Loucy (cell line): ENCODE data around the gene EIF4E3.
A peak's percentile ranks its signal among the peaks of the same experiment; 100 is the strongest.

Source experiments
- H2AFZ ChIP-seq: fragments of 200-600 bp; sonication (generic); 2 replicates; pipeline ENCODE4 v1.6.0; 2016; ENCODE audit warnings: antibody characterized with exemption, mild to moderate bottlenecking, low read length, moderate library complexity
- H3F3A ChIP-seq: fragments of 200-600 bp; 2 replicates; pipeline ENCODE4 v1.6.0; 2016; ENCODE audit warnings: antibody characterized with exemption, low read depth, mild to moderate bottlenecking
- H3K27me3 ChIP-seq: fragments of 200-600 bp; sonication (generic); 2 replicates; pipeline ENCODE4 v1.6.1; 2014; ENCODE audit warnings: low read length, mild to moderate bottlenecking; ENCODE audit not compliant: insufficient read depth, poor library complexity, severe bottlenecking
- H3K36me3 ChIP-seq: fragments of 200-600 bp; sonication (generic); 2 replicates; pipeline ENCODE4 v1.6.1; 2016; ENCODE audit warnings: low read length; ENCODE audit not compliant: insufficient read depth
- H3K4me1 ChIP-seq: fragments of 200-600 bp; sonication (generic); 2 replicates; pipeline ENCODE4 v1.5.1; 2014; ENCODE audit warnings: low read length, mild to moderate bottlenecking; ENCODE audit not compliant: insufficient read depth, poor library complexity, severe bottlenecking
- H3K4me2 ChIP-seq: fragments of 200-600 bp; sonication (generic); 2 replicates; pipeline ENCODE4 v1.6.0; 2014; ENCODE audit warnings: antibody characterized with exemption, low read length, low read depth, mild to moderate bottlenecking; ENCODE audit not compliant: poor library complexity, severe bottlenecking
- H3K4me3 ChIP-seq: fragments of 200-600 bp; sonication (generic); 2 replicates; pipeline ENCODE4 v1.5.1; 2014; ENCODE audit warnings: low read length, mild to moderate bottlenecking, mixed read lengths; ENCODE audit not compliant: poor library complexity, severe bottlenecking
- H3K79me2 ChIP-seq: fragments of 200-600 bp; sonication (generic); 2 replicates; pipeline ENCODE4 v1.6.1; 2014; ENCODE audit warnings: low read length; ENCODE audit not compliant: insufficient read depth
- H3K9ac ChIP-seq: fragments of 200-600 bp; sonication (generic); 2 replicates; pipeline ENCODE4 v1.6.0; 2014; ENCODE audit warnings: mild to moderate bottlenecking, low read depth, low read length, moderate library complexity; ENCODE audit not compliant: poor library complexity, severe bottlenecking
- H3K9me2 ChIP-seq: fragments of 200-600 bp; sonication (generic); replicated peaks from 2 replicates; pipeline ENCODE4 v1.6.1; 2016; ENCODE audit warnings: low read depth, low read length, mixed read lengths
- H3K9me3 ChIP-seq: fragments of 200-600 bp; sonication (generic); 2 replicates; pipeline ENCODE4 v1.6.1; 2014; ENCODE audit warnings: mild to moderate bottlenecking, antibody characterized with exemption, low read length, low read depth; ENCODE audit not compliant: insufficient read depth
- H4K20me1 ChIP-seq: fragments of 200-600 bp; sonication (generic); 2 replicates; pipeline ENCODE4 v1.6.0; 2014; ENCODE audit warnings: antibody characterized with exemption, low read length, mild to moderate bottlenecking; ENCODE audit not compliant: insufficient read depth, poor library complexity, severe bottlenecking
- CTCF ChIP-seq: fragments of 200-600 bp; sonication (generic); conservative IDR thresholded peaks from 2 replicates; pipeline ENCODE4 v1.5.1; 2014; ENCODE audit warnings: mild to moderate bottlenecking, antibody characterized with exemption, low read length
- EZH2phosphoT487 ChIP-seq: fragments of 200-600 bp; IDR thresholded peaks from 2 replicates; pipeline ENCODE4 v1.6.1; 2018; ENCODE audit warnings: antibody characterized with exemption, mild to moderate bottlenecking, moderate library complexity, borderline replicate concordance

The EIF4E3 gene

GRCh38 chr3:71653414-71653807 lies 71.8 kb downstream of the EIF4E3 start:
- Histone ChIP-seq H3K9me2 (no peaks in the 10 kb centered on the region), H3K4me1 (no peaks in the 10 kb centered on the region), H2AFZ (no peak overlapping the region), H3K79me2 (no peaks in the 10 kb centered on the region), H4K20me1 (no peaks in the 10 kb centered on the region), H3K9ac (no peak overlapping the region), H3K9me3 (no peaks in the 10 kb centered on the region), H3K4me2 (no peak overlapping the region), H3K27me3 (no peaks in the 10 kb centered on the region), H3F3A (no peaks in the 10 kb centered on the region), H3K4me3 (no peak overlapping the region), H3K36me3 (no peaks in the 10 kb centered on the region)
- TF ChIP-seq EZH2phosphoT487, result no peak
- no peak for TF ChIP-seq CTCF

GRCh38 chr3:71652781-71653413 lies 72.3 kb downstream of the EIF4E3 start:
- no peaks in the 10 kb centered on the region for H3K27me3 ChIP-seq
- H3K9ac ChIP-seq, result no peak overlapping the region
- H3K4me1 ChIP-seq, result no peaks in the 10 kb centered on the region
- no peak overlapping the region for H3K4me2 ChIP-seq
- TF ChIP-seq EZH2phosphoT487, result no peak
- peak; percentile 80 for TF ChIP-seq CTCF
- no peaks in the 10 kb centered on the region for H3F3A ChIP-seq
- no peaks in the 10 kb centered on the region for H3K9me3 ChIP-seq
- no peaks in the 10 kb centered on the region for H3K9me2 ChIP-seq
- H3K4me3 ChIP-seq, result no peak overlapping the region
- no peaks in the 10 kb centered on the region for H3K36me3 ChIP-seq
- no peaks in the 10 kb centered on the region for H4K20me1 ChIP-seq
- H2AFZ ChIP-seq, result no peak overlapping the region
- H3K79me2 ChIP-seq, result no peaks in the 10 kb centered on the region

- no peaks in the 10 kb centered on the region for H3K36me3 ChIP-seq
- TF ChIP-seq CTCF (no peak), EZH2phosphoT487 (no peak)
- no peak overlapping the region for H2AFZ ChIP-seq
These were observed 73.6 kb downstream of the EIF4E3 start for GRCh38 chr3:71651625-71652024.

More at GRCh38 chr3:71651625-71652024, 73.6 kb downstream of the EIF4E3 start:
- Histone ChIP-seq H3K9me3 (no peaks in the 10 kb centered on the region), H3K27me3 (no peaks in the 10 kb centered on the region), H3K9ac (no peak overlapping the region), H3F3A (no peaks in the 10 kb centered on the region), H3K4me3 (no peak overlapping the region), H3K79me2 (no peaks in the 10 kb centered on the region), H3K9me2 (no peaks in the 10 kb centered on the region), H3K4me2 (no peak overlapping the region), H4K20me1 (no peaks in the 10 kb centered on the region), H3K4me1 (no peaks in the 10 kb centered on the region)
